Measurements from ENCODE around the gene BUD31.

DNA sequence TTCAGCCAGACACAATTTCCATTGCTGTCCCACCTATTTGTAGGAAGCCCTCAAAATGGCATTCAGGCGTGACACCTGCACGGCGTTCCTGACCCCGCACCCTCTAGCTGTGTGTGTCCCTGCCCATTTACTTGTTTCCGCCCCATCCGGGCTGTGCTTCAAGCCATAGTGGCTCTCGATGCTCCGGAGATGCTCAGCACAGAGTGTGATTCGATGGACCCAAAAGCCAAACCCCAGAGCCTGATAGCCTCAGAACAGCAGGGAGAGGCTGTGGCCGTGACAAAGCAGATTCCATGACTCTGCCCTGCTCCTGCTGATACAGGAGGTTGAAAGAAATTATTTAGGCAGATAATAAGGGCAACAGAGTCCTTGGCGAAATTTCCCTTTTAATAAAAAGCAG lies 13.4 kb downstream of the BUD31 start:
- TF ChIP-seq TCF7 (IDR thresholded peaks at IDR 0.05; ENCODE audit: borderline replicate concordance) (no peak), MEF2A (IDR thresholded peaks at IDR 0.05; ENCODE audit: control insufficient read depth, low read depth, low read length) (no peak), HNRNPL (IDR thresholded peaks at IDR 0.05; ENCODE audit: low read depth, low read length) (no peak), TARDBP (IDR thresholded peaks at IDR 0.05) (no peak), FOSL1 (tag; conservative IDR thresholded peaks at IDR 0.05) (no peak), ZEB2 (IDR thresholded peaks at IDR 0.05) (no peak), RBBP5 (IDR thresholded peaks at IDR 0.05; ENCODE audit: borderline replicate concordance, insufficient read depth, low read length, poor library complexity, severe bottlenecking) (no peak), EZH2 (IDR thresholded peaks at IDR 0.05; ENCODE audit: borderline replicate concordance, low read depth, low read length) (no peak), CEBPB (tag; IDR thresholded peaks at IDR 0.05) (no peak)
- TF ChIP-seq, protein P1, sequence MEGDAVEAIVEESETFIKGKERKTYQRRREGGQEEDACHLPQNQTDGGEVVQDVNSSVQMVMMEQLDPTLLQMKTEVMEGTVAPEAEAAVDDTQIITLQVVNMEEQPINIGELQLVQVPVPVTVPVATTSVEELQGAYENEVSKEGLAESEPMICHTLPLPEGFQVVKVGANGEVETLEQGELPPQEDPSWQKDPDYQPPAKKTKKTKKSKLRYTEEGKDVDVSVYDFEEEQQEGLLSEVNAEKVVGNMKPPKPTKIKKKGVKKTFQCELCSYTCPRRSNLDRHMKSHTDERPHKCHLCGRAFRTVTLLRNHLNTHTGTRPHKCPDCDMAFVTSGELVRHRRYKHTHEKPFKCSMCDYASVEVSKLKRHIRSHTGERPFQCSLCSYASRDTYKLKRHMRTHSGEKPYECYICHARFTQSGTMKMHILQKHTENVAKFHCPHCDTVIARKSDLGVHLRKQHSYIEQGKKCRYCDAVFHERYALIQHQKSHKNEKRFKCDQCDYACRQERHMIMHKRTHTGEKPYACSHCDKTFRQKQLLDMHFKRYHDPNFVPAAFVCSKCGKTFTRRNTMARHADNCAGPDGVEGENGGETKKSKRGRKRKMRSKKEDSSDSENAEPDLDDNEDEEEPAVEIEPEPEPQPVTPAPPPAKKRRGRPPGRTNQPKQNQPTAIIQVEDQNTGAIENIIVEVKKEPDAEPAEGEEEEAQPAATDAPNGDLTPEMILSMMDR (IDR thresholded peaks at IDR 0.05 in 2 of 3, conservative IDR thresholded peaks at IDR 0.05 in 1 of 3; ENCODE audit: insufficient read depth in 2 of 3, low read depth in 1 of 3, low read length in 3 of 3), result no peak
- TF ChIP-seq, protein P2, sequence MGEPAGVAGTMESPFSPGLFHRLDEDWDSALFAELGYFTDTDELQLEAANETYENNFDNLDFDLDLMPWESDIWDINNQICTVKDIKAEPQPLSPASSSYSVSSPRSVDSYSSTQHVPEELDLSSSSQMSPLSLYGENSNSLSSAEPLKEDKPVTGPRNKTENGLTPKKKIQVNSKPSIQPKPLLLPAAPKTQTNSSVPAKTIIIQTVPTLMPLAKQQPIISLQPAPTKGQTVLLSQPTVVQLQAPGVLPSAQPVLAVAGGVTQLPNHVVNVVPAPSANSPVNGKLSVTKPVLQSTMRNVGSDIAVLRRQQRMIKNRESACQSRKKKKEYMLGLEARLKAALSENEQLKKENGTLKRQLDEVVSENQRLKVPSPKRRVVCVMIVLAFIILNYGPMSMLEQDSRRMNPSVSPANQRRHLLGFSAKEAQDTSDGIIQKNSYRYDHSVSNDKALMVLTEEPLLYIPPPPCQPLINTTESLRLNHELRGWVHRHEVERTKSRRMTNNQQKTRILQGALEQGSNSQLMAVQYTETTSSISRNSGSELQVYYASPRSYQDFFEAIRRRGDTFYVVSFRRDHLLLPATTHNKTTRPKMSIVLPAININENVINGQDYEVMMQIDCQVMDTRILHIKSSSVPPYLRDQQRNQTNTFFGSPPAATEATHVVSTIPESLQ (CRISPR knock-in tag; IDR thresholded peaks at IDR 0.05), result no peak
- TF ChIP-seq, protein P3, sequence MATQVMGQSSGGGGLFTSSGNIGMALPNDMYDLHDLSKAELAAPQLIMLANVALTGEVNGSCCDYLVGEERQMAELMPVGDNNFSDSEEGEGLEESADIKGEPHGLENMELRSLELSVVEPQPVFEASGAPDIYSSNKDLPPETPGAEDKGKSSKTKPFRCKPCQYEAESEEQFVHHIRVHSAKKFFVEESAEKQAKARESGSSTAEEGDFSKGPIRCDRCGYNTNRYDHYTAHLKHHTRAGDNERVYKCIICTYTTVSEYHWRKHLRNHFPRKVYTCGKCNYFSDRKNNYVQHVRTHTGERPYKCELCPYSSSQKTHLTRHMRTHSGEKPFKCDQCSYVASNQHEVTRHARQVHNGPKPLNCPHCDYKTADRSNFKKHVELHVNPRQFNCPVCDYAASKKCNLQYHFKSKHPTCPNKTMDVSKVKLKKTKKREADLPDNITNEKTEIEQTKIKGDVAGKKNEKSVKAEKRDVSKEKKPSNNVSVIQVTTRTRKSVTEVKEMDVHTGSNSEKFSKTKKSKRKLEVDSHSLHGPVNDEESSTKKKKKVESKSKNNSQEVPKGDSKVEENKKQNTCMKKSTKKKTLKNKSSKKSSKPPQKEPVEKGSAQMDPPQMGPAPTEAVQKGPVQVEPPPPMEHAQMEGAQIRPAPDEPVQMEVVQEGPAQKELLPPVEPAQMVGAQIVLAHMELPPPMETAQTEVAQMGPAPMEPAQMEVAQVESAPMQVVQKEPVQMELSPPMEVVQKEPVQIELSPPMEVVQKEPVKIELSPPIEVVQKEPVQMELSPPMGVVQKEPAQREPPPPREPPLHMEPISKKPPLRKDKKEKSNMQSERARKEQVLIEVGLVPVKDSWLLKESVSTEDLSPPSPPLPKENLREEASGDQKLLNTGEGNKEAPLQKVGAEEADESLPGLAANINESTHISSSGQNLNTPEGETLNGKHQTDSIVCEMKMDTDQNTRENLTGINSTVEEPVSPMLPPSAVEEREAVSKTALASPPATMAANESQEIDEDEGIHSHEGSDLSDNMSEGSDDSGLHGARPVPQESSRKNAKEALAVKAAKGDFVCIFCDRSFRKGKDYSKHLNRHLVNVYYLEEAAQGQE (IDR thresholded peaks at IDR 0.05; ENCODE audit: borderline replicate concordance), result no peak
- TF ChIP-seq, protein P3 (CRISPR knock-in tag; IDR thresholded peaks at IDR 0.05; ENCODE audit: low read depth), result no peak
- TF ChIP-seq, protein P4, sequence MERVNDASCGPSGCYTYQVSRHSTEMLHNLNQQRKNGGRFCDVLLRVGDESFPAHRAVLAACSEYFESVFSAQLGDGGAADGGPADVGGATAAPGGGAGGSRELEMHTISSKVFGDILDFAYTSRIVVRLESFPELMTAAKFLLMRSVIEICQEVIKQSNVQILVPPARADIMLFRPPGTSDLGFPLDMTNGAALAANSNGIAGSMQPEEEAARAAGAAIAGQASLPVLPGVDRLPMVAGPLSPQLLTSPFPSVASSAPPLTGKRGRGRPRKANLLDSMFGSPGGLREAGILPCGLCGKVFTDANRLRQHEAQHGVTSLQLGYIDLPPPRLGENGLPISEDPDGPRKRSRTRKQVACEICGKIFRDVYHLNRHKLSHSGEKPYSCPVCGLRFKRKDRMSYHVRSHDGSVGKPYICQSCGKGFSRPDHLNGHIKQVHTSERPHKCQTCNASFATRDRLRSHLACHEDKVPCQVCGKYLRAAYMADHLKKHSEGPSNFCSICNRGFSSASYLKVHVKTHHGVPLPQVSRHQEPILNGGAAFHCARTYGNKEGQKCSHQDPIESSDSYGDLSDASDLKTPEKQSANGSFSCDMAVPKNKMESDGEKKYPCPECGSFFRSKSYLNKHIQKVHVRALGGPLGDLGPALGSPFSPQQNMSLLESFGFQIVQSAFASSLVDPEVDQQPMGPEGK (CRISPR knock-in tag; IDR thresholded peaks at IDR 0.05; ENCODE audit: borderline replicate concordance), result no peak
